HG03565 (cell line): ENCODE results near the gene ZNRF1.
A peak's percentile ranks its signal among the peaks of the same experiment; 100 is the strongest.
"Not testable (repeated sequence)": the region's sequence is repeated elsewhere in the genome, so short reads cannot be mapped to it uniquely, and the experiment has no call there.

ENCODE experiments used
- ATAC-seq: cut with Tn5 transposase; IDR thresholded peaks from one replicate; pipeline ENCODE4 v1.9.1; 2021; ENCODE audit warnings: mild to moderate bottlenecking, moderate library complexity; ENCODE audit not compliant: unreplicated experiment

Gene ZNRF1

DNA sequence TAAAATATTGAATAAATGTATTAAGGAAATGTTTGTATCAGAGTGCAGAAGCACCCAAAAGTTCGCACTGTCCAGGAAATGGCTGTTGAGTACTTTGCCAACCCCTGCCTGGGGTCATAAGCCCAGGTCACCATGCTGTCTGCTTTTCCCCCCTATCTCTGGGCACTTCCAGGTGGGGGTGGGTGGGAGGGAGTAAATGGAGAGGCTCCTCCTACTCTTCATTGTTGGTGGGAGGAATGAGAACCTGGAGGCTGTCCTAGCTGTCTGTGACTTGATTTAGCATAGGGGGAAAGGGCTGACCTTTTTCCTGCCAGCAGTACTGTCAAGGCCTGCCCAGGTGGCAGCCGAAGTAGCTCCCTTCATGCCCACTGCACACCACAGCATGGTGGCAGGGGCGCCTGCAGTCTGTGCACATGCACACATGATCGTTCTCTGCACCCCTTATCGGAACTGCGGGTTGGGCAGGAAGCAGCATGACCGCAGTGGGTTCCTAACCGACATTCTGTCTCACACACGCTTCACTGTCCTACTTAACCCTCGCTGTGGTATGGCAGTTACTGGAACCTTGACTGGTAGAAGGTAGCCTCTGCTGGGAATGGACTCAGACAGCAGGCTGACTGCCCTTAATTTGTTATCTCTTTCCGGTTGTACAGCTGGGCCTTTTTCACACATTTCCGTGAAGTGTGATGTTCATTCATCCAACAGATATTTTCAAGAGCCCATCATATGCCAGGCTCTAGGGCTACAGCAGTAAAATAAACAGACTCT is 76.3 kb downstream of the ZNRF1 start:
- ATAC-seq = peak; percentile 96

DNA sequence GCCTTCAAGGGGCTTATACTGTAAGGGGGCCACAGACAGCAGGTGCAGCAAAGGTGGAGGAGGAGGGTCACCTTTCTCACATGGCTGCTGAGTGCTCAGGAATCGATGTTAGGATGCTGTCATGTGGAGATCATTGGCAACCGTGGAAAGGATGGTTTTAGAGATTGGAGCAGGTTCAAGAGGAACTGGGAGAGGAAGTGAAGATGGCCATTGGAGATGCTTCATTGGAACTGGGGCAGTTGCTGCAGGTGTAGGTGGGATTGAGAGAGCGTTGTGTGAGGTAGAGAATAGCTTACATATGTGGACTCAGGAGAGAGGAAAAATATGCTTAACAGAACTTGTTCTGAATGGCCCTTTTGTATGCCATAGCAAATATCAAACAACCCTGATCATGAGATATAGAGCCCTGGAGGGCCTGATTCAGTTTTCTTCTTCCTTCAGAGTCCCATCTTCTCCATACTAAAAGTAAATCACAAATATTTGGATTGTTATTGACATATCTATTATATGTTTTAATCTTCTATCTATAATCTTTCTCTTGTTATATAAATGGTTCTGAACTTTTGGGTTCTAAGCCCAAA is 77.0 kb downstream of the ZNRF1 start:
- ATAC-seq = peak; percentile 12

DNA sequence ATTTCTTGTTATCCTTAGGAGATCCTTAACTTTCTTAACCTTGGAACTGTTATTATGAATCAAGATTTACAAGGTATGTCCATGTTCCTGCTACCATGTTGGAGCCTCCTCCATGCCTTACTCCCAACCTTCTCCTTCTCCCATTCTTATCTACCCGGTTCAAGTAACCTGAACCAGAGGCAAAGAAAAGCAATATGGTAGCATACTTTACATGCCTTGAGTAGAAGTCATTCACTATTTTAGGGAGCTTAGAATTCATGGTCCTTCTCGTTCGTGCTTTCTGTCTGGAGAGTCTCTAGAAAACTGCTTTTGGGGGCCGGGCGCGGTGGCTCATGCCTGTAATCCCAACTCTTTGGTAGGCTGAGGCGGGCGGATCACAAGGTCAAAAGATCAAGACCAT is 80.1 kb downstream of the ZNRF1 start:
- no peak for ATAC-seq

DNA sequence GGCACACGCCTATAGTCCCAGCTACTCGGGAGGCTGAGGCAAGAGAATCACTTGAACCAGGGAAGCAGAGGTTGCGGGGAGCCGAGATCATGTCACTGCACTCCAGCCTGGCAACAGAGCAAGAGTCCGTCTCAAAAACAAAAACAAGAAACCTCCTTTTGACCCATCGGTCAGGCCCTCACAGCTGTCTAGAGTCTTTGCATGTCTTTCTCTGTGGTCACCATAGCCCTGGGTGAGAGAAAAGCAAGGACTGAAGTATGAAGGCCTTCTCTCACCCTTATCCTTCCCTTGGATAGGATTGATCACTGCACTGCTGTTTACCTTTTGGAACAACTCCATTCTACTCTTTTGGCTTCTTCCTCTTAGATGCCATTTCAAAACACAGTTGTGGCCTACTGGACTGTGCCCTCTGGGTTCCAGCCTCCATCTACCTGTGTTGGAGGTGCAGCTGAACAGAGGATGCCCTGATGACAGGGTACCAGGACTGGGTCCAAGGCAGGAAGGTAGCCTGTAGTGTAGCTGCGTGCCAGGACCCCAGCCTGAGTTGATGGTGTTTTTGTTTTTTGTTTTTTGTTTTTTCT is 80.6 kb downstream of the ZNRF1 start:
- ATAC-seq = no peak

DNA sequence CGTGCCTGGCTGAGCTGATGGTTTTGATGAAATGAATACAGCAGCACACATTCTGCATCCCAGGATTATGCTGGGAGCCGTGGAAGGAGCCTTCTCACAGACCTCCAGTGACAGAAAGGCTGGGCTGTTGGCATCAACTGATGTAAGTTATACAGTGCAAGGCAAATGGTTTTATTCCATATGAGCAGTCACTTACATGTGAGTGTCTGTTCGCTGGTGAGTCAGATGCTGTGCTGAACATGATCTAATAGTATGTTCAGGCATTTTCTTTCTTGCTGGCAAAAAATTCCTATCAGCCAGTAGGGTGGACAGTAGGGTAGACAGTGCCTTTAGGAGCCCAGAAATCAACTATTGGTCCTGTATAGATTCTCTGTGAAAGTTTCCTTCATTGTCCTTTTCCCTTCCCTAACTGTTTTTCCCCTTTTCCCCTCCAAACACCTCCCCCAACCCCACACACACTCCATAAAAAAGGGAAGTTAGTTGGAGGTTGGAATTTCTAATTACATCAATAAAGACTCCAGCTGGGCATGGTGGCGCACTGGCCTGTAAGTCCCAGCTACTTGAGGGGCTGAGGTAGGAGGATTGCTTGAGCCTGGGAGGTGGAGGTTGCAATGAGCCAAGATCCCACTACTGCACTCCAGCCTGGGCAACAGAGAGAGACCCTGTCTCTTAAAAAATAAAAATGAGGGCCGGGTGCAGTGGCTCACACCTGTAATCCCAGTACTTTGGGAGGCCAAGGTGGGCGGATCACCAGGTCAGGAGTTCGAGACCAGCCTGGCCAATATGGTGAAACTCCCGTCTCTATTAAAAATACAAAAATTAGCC is 81.6 kb downstream of the ZNRF1 start:
- ATAC-seq = no peak

DNA sequence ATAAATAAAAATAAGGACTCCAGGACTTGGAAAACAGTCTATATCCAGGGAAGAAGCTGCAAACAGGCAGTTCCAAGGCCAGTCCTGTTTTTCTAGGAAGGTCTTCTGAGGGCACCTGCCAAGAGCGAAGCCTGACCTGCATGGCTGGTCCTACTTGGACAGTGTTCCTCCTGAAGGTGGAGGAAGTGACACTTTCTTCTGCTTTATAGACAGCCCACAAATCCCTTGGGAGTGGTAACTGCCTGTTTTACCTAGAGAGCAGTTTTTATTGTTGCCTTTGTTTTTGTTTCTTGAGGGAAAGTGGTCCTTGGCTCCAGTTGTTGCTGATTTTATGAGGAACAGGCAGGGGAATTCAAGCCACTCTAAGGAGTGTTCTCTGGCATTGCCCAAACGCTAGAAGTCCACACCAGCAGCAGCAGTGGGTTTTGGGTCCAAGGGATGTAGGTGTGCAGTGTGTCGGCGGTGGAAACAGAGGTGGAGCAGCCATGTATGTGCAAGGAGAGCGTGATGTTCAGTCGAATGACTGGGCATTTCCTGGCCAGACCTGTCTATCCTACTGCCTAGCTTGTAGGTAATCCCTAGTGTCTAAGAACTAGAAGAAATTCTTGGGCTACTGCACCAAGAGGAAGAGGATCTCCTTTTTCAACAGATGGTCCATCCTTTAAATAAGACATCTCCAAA is 82.5 kb downstream of the ZNRF1 start:
- no peak for ATAC-seq

DNA sequence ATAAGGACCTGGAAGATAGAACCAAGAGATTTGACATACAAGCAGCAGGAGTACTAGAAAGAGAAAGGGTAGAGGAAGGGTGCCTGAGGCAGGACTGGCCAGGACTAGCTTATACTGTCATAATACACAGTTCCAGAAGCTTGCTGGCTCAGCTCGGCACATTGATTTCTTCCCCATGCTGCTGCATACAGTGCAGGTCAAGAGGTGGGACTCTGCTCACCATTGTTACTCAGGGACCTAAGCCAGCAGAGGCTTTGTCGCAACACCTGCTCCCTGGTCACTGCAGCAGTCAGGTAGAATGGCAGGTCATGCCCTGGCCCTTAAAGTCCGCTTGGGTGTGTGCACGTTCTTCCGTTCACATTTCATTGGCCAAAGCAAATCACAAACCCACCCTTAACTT is 85.0 kb downstream of the ZNRF1 start:
- ATAC-seq = no peak

DNA sequence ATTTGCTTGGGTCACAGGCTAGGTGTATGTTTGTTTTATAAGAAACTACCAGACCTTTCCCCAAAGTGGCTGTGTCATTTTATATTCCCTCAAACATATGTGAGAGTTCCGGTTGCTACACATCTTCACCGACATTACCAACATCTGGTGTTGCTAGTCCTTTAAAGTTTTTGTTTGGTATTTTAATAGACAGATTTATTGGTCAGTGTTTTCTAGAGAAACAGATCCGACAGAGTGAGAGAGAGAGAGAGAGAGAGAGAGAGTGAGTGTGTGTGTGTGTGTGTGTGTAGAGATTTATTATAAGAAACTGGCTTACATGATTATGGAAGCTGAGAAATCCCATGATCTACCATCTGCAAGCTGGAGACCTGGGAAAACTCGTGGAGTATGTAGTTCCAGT is 86.7 kb downstream of the ZNRF1 start:
- no peak for ATAC-seq

DNA sequence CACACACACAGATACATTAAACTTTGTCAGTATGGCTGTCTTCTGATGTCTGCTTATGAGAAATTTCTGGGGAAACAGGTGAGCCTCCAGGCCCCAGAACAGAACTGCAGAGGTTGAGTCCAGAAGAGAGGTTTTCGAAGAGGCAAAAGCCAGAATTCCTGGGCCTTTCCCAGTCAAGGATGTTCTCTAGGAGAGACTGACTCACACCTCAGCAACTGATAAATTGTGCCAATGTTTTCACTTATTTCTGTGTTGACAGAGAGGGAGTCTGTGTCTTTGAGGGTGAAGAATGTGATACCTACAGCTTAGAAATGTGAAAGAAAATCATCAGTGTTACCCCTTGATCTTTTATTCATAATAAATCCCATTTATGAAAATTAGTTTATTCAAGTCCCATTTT is 87.5 kb downstream of the ZNRF1 start:
- no peak for ATAC-seq

DNA sequence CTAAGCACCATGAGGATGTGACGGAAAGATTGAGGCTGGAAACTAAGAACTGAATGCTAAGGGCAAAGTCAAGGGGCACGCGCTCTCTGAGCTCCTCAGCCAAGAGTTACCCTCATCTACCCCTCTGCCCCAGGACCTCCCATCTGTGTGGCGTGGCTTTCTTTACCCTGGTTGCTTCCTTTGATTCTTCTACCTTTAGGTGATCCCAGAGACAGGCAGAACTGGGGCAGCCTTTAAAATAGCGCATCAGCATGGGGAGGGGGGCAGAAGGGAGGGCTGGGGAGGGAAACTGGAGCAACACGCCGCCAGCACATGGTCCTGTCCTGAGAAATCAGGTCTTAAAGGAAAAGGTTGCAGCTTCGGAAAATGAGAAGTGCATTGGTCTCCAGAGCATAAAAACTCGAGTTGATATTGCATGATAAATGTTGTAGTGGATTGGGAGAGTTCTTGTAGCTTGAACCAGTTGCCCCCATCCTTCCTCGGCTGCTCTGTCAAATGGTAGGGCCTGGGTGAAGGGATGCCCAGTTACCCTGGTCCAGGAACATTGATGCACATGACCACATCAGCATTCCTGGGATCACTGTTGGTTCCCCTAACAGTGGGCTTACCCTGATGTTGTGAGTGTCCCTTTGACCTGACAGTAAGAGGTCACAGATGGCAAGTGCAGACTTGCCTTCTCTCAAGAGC is 88.0 kb downstream of the ZNRF1 start:
- no peak for ATAC-seq

DNA sequence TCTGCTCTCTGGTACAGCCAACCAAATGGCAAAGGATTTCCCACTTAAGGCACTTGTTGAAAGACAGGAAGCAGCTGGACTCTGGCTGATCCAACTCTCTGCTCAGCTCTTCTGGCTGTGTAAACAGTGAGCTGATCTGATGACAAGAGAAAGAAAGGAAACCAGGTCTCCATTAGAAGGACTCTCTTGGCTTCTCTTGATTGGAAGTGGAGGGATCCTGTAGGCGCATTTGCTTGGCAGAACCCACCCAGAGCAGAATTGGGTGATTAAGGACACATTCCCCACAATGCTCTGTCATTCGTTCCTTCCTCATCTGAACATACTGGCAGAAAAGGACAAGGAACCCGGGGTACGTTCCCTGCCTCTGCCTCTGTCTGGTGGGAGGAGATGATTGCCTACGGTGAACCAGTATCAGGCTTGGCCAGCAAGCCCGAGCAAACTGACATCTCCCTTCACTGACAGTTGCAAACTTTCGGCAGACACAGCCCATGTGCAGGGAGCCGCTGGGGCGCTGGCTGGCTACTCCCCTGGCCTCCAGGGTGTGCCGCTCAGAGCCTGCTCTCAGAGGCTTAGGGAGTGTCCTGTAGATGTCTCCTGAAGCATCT is 88.7 kb downstream of the ZNRF1 start:
- no peak for ATAC-seq

DNA sequence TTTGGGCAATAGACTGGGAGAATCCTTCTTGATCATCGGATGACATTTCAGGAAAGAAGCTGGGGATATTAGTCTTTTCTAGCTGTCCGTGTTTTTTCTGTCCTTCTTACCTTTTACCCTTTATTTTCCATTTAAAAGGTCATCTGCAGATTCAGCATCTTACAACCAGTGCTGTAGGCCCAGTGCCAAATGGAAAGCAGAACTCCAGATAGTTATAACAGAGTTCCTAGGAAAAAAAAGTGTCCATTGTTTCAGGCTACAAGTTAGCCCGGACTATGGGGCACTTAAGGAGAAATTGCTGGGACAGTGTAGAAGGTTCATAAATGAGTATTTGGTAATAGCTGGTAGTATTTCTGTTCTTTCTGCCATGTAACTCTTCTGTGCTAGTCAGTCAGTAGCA is 89.4 kb downstream of the ZNRF1 start:
- no peak for ATAC-seq

DNA sequence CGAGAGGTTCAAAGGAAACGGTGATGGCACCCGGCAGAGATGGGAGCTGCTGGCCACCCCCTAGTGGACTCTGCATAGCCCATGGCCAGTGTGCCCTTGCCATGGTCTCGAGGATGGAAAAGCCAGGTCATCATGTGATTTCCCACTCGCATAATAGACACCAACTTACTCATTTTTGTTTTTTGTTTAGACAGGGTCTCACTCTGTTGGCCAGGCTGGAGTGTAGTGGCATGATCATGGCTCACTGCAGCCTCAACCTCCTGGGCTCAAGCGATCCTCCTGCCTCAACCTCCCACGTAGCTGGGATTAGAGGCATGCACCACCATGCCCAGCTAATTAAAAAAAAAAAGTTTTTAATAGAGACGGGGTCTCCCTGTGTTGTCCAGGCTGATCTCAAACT is 90.1 kb downstream of the ZNRF1 start:
- no peak for ATAC-seq

DNA sequence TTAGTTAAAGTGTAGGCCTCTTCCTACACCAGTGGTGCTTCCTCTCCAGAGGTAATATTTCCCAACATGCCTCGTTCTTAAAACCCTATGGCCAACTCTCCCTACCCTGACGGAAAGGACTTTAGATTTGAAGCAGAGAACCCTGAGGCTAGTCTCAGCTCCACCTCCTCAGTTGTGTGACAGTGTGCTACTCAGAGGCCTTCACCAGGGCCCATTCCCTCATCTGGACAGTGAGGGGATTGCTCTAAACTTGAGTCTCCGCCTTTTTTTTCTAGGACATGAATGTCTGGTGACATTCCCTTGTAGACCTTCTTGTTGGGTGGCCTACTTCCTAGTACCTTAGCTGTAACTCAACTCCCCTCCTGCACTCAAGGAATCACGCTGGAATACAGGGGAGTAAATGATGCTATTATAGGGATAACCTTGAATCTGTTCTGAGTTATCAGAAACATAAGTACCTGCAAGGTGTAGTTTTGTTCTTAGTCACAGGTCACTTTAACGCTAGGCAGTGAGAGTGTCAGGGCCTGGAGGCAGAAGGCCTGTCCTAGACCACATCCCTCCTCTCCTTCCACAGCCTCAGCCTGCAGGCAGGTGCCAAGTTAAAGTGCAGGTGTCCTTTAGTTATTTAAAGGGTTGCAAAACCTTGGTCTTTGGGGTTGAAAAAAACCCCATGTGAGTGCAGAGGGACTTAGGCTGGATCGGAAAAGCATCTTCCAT is 90.8 kb downstream of the ZNRF1 start:
- ATAC-seq = peak; percentile 40

DNA sequence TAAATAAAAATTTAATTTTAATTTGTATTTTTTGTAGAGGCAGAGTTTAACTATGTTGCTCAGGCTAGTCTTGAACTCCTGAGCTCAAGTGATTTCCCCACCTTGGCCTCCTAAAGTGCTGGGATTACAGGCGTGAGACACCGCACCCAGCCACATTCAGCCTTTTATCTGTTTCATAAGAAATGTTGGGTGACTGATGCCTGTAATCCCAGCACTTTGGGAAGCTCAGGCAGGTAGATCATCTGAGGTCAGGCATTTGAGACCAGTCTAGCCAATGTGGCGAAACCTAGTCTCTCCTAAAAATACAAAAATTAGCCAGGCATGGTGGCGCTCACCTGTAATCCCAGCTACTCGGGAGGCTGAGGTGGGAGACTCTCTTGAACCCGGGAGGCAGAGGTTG is 92.1 kb downstream of the ZNRF1 start:
- ATAC-seq = not testable (repeated sequence)

DNA sequence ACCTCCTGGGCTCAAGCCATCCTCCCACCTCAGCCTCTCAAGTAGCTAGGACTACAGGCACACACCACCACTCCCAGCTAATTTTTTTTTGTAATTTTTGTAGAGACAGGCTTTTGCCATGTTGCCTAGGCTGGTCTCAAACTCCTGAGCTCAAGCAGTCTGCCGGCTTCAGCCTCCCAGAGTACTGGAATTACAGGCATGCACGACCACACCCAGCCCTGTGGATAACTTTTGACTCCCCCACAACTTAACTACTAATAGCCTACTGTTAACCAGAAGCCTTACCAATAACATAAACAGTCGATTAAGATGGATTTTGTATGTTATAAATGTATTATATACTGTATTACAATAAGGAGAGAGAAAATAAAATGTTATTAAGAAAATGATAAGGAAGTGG is 92.8 kb downstream of the ZNRF1 start:
- not testable (repeated sequence) for ATAC-seq

DNA sequence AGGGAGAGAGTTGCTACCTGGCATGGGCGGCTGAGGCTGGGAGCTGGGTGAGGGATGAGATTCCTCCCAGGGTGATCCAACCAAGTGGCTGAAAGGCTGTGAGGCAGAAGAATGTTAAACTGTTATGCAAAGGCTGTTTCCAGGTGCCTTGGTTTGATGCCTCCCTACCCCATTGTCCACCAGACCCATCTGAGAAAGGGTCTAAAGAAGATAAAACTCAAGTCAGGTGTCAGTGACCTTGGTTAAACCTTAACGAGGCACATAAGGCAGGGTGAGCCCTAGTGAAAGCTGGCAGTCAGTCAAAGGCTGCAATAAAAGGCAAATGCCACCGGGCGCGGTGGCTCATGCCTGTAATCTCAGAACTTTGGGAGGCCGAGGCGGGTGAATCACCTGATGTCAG is 94.0 kb downstream of the ZNRF1 start:
- ATAC-seq = no peak

DNA sequence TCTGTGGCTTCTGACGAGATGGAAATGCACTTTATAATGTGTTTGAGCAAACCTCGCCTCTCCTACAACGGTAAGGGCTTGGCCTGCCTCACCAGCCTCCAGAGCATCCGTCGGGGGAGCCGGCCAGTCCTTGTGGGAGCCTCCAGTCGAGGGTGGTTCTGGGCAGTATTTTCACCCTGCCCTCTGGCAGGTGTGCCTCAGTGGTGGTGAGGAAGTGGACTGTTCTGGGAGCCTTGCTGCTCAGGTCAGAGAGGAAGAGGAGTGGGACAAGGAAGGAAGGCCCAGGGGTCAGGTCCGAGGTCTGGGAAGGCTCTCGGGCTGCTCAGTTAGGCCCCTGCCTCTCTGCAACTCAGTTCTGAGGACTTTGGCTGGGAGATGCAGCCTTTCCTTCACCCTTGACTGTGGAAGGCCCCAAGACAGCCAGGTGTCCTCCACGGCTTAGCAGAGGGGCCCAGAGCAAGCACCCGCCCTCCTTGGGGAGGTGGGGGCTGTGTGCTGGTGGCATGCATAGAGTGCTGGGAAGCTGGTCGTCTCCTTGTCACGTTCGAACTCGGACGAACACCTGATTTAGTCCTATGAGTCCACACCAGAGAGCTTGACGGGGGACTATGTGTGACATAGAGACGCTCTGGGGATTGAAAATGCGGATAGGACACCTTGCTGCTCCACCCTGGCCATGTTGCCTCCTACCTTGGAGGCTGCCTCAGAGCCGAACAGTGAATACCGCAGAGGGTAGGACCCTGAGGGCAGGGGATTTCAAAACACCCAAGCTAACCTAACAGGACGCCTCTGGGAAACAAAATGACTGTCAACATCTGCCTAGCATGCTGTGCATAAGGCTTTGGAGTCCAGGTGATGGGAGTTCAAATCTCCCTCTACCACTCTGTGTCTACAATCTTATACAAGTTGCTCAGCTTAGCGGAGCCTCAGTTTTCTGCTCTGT is 95.0 kb downstream of the ZNRF1 start:
- ATAC-seq = no peak
